Muscle layer of colon (tissue), 2 donors: Measurements from ENCODE around the gene FBXO38.

Experiments used
- H3K27ac ChIP-seq: one replicate; pipeline ENCODE4 v1.7.0; 2013; ENCODE audit warnings: low read depth, mild to moderate bottlenecking, low read length, moderate library complexity
- H3K27me3 ChIP-seq, 2 donors: one replicate each; pipeline ENCODE4 v1.7.0; 2013; ENCODE audit warnings: low read length in 2 of 2, mild to moderate bottlenecking in 2 of 2; ENCODE audit not compliant: insufficient read depth in 2 of 2, control insufficient read depth in 1 of 2
- H3K36me3 ChIP-seq: one replicate; pipeline ENCODE4 v1.7.0; 2013; ENCODE audit warnings: mild to moderate bottlenecking, low read length; ENCODE audit not compliant: insufficient read depth
- H3K4me1 ChIP-seq: one replicate; pipeline ENCODE4 v1.7.0; 2013; ENCODE audit warnings: mild to moderate bottlenecking, low read length; ENCODE audit not compliant: insufficient read depth
- H3K4me3 ChIP-seq, 2 donors: one replicate each; pipeline ENCODE4 v1.7.0; 2013; ENCODE audit warnings: low read length in 2 of 2, low read depth in 1 of 2, mild to moderate bottlenecking in 1 of 2, moderate library complexity in 1 of 2
- H3K9ac ChIP-seq: one replicate; pipeline ENCODE4 v1.7.0; 2013; ENCODE audit warnings: low read length
- H3K9me3 ChIP-seq: one replicate; pipeline ENCODE4 v1.7.0; 2013; ENCODE audit warnings: mild to moderate bottlenecking, low read length
- donor health status: abdominal sarcoma.
- donor health status: Adenocarcinoma of cecum.

Gene FBXO38

GRCh38 chr5:148383564-148384379 lies at the start of gene FBXO38:
FBXO38 (plus strand) TSS chr5:148383958; CDS start chr5:148394777, 10,819 bp downstream.
- H3K9ac ChIP-seq = peak within 1 kb of the TSS; percentile 92
- no peaks in the 10 kb centered on the region for H3K27me3 ChIP-seq
- H3K36me3 ChIP-seq = no peaks in the 10 kb centered on the region
- peak within 1 kb of the TSS; percentile 73 for H3K27ac ChIP-seq
- H3K4me3 ChIP-seq = peak within 1 kb of the TSS; percentile 88 to 92
- no peaks in the 10 kb centered on the region for H3K9me3 ChIP-seq
- H3K4me1 ChIP-seq = peaks cover 35% of the 10 kb centered on the region

GRCh38 chr5:148335259-148335658 lies 48.5 kb upstream of the FBXO38 start, which contains the start of gene SPINK9:
SPINK9 (plus strand) TSS chr5:148335559; CDS start chr5:148335614, 55 bp downstream.
- Histone ChIP-seq H3K9ac (no peak within 1 kb of the TSS), H3K4me3 (no peak within 1 kb of the TSS), H3K9me3 (no peaks in the 10 kb centered on the region), H3K36me3 (no peaks in the 10 kb centered on the region), H3K27me3 (no peaks in the 10 kb centered on the region), H3K4me1 (no peaks in the 10 kb centered on the region), H3K27ac (no peak within 1 kb of the TSS)

- Histone ChIP-seq H3K9ac (no peak overlapping the region), H3K4me1 (no peaks in the 10 kb centered on the region), H3K27ac (no peak overlapping the region), H3K9me3 (no peaks in the 10 kb centered on the region), H3K4me3 (no peak overlapping the region), H3K27me3 (no peaks in the 10 kb centered on the region), H3K36me3 (no peaks in the 10 kb centered on the region)
These were observed 46.9 kb upstream of the FBXO38 start for GRCh38 chr5:148336704-148337435.

- Histone ChIP-seq H3K27ac (no peak overlapping the region), H3K9ac (no peak overlapping the region), H3K4me3 (no peak overlapping the region), H3K9me3 (no peaks in the 10 kb centered on the region), H3K27me3 (no peaks in the 10 kb centered on the region), H3K4me1 (no peaks in the 10 kb centered on the region), H3K36me3 (no peaks in the 10 kb centered on the region)
These were observed 41.2 kb upstream of the FBXO38 start for GRCh38 chr5:148342371-148343045.

- Histone ChIP-seq H3K27ac (no peak overlapping the region), H3K9me3 (no peaks in the 10 kb centered on the region), H3K4me3 (no peak overlapping the region), H3K9ac (no peak overlapping the region), H3K4me1 (no peaks in the 10 kb centered on the region), H3K36me3 (no peaks in the 10 kb centered on the region), H3K27me3 (no peaks in the 10 kb centered on the region)
These were observed 40.7 kb upstream of the FBXO38 start for GRCh38 chr5:148343046-148343407.

- H3K4me1 ChIP-seq = no peaks in the 10 kb centered on the region
- H3K4me3 ChIP-seq = no peak overlapping the region
- no peaks in the 10 kb centered on the region for H3K9me3 ChIP-seq
- no peak overlapping the region for H3K27ac ChIP-seq
- H3K9ac ChIP-seq = no peak overlapping the region
- H3K27me3 ChIP-seq = no peaks in the 10 kb centered on the region
- H3K36me3 ChIP-seq = no peaks in the 10 kb centered on the region
These were observed 39.9 kb upstream of the FBXO38 start for GRCh38 chr5:148343603-148344487.

GRCh38 chr5:148347706-148348105 lies 36.1 kb upstream of the FBXO38 start:
- no peaks in the 10 kb centered on the region for H3K36me3 ChIP-seq
- no peaks in the 10 kb centered on the region for H3K4me1 ChIP-seq
- H3K27ac ChIP-seq = no peak overlapping the region
- no peak overlapping the region for H3K4me3 ChIP-seq
- no peaks in the 10 kb centered on the region for H3K27me3 ChIP-seq
- H3K9me3 ChIP-seq = no peaks in the 10 kb centered on the region
- H3K9ac ChIP-seq = no peak overlapping the region

- Histone ChIP-seq H3K9me3 (no peaks in the 10 kb centered on the region), H3K4me1 (no peaks in the 10 kb centered on the region), H3K27ac (no peak overlapping the region), H3K27me3 (no peaks in the 10 kb centered on the region), H3K4me3 (no peak overlapping the region), H3K36me3 (no peaks in the 10 kb centered on the region), H3K9ac (no peak overlapping the region)
These were observed 31.1 kb upstream of the FBXO38 start for GRCh38 chr5:148352696-148353095.

GRCh38 chr5:148353634-148354033 lies 30.1 kb upstream of the FBXO38 start:
- H3K9ac ChIP-seq = no peak overlapping the region
- no peak overlapping the region for H3K4me3 ChIP-seq
- no peaks in the 10 kb centered on the region for H3K36me3 ChIP-seq
- no peaks in the 10 kb centered on the region for H3K4me1 ChIP-seq
- no peaks in the 10 kb centered on the region for H3K27me3 ChIP-seq
- H3K9me3 ChIP-seq = no peaks in the 10 kb centered on the region
- H3K27ac ChIP-seq = no peak overlapping the region

GRCh38 chr5:148364343-148364742 lies 19.4 kb upstream of the FBXO38 start:
- H3K27me3 ChIP-seq = no peaks in the 10 kb centered on the region
- H3K27ac ChIP-seq = no peak overlapping the region
- H3K9me3 ChIP-seq = no peaks in the 10 kb centered on the region
- H3K4me1 ChIP-seq = no peaks in the 10 kb centered on the region
- no peaks in the 10 kb centered on the region for H3K36me3 ChIP-seq
- H3K4me3 ChIP-seq = no peak overlapping the region
- no peak overlapping the region for H3K9ac ChIP-seq

- Histone ChIP-seq H3K36me3 (no peaks in the 10 kb centered on the region), H3K27me3 (no peaks in the 10 kb centered on the region), H3K27ac (no peak overlapping the region), H3K4me3 (no peak overlapping the region), H3K9me3 (no peaks in the 10 kb centered on the region), H3K4me1 (no peaks in the 10 kb centered on the region), H3K9ac (no peak overlapping the region)
These were observed 15.5 kb upstream of the FBXO38 start for GRCh38 chr5:148368299-148368698.
